HepG2 (cell line): ENCODE measurements around the gene SRI. TPM values are rescaled to one million over a fixed set of nuclear protein-coding genes. Genes with fewer than 3 reads are reported as not detected.

Source experiments
- ATAC-seq: fragments of 200-7000 bp; cut with Tn5 transposase; 3 replicates; pipeline ENCODE4 v1.9.1; 2020; ENCODE audit warnings: mild to moderate bottlenecking, moderate library complexity
- BruUV-seq: library from RNA; stranded (reverse); fragments of 400-500 nt; replicated peaks from 2 replicates; lab custom pipeline; 2021; lab: Mats Ljungman, UMichigan
- CTCF ChIA-PET: fragments of 300-600 bp; formaldehyde crosslinking; extraction: SDS; loops from one replicate; lab custom pipeline; 2021; ENCODE audit warnings: low total read pairs, inconsistent platforms, low intra/inter-chr PET ratio; lab: Yijun Ruan, JAX
- POLR2A ChIA-PET: fragments of 350-600 bp; sonication (Branson Sonifier 250); formaldehyde crosslinking; loops from one replicate; lab custom pipeline; 2020; ENCODE audit warnings: antibody characterized with exemption, inconsistent platforms; lab: Yijun Ruan, JAX
- DNase-seq: peaks from one replicate; pipeline ENCODE4 v3.0.0-alpha.2; 2015; ENCODE audit warnings: low spot score
- FAIRE-seq: peaks from 3 replicates; lab custom pipeline; 2011; peaks lifted over from hg19 to GRCh38; lab: Jason Lieb, UNC
- H2AFZ ChIP-seq: one replicate; pipeline ENCODE4 v1.6.1; 2011; ENCODE audit warnings: low read length, inconsistent platforms
- H3K27ac ChIP-seq: fragments of 300-600 bp; 3 replicates; pipeline ENCODE4 v1.8.0; 2011; ENCODE audit warnings: mixed run types, mild to moderate bottlenecking, mixed read lengths, low read length, inconsistent platforms; ENCODE audit not compliant: insufficient read depth; ENCODE audit errors: extremely low read length
- H3K27me3 ChIP-seq, 2 experiments: fragments of 200-600 bp in 1 of 2; 2 replicates in 1 of 2; 3 replicates in 1 of 2; pipeline versions ENCODE4 v1.6.0 to v1.8.0; 2011; ENCODE audit warnings: low read length in 2 of 2, mild to moderate bottlenecking in 2 of 2, moderate library complexity in 2 of 2, inconsistent platforms in 1 of 2; ENCODE audit not compliant: insufficient read depth in 2 of 2, control insufficient read depth in 1 of 2
- H3K36me3 ChIP-seq, 2 experiments: fragments of 200-600 bp in 1 of 2; replicated peaks in 1 of 2; 2 replicates in 1 of 2; 3 replicates in 1 of 2; pipeline versions ENCODE4 v1.5.1 to v1.8.0; 2011; ENCODE audit warnings: low read length in 2 of 2, inconsistent platforms in 1 of 2; ENCODE audit not compliant: insufficient read depth in 2 of 2, control insufficient read depth in 1 of 2
- H3K4me1 ChIP-seq: 2 replicates; pipeline ENCODE4 v1.5.1; 2012; ENCODE audit warnings: low read length, inconsistent platforms; ENCODE audit not compliant: insufficient read depth
- H3K4me2 ChIP-seq: 2 replicates; pipeline ENCODE4 v1.6.0; 2011; ENCODE audit warnings: low read depth, low read length, inconsistent platforms
- H3K4me3 ChIP-seq, 3 experiments: fragments of 200-600 bp in 1 of 3; sonication (generic), shearing (Covaris generic) in 1 of 3; replicated peaks in 1 of 3; 2 replicates each; pipeline ENCODE4 v1.5.1; 2011 to 2016; ENCODE audit warnings: low read length in 3 of 3, inconsistent platforms in 2 of 3, low read depth in 2 of 3, mild to moderate bottlenecking in 2 of 3, control low read depth in 1 of 3, mixed read lengths in 1 of 3; ENCODE audit not compliant: insufficient read depth in 1 of 3
- H3K79me2 ChIP-seq: one replicate; pipeline ENCODE4 v1.6.1; 2011; ENCODE audit warnings: low read length, inconsistent platforms; ENCODE audit not compliant: insufficient read depth
- H3K9ac ChIP-seq: 2 replicates; pipeline ENCODE4 v1.6.0; 2011; ENCODE audit warnings: mild to moderate bottlenecking, low read depth, low read length, inconsistent platforms; ENCODE audit not compliant: insufficient read depth
- H3K9me3 ChIP-seq: 2 replicates; pipeline ENCODE4 v1.5.1; 2012; ENCODE audit warnings: mild to moderate bottlenecking, low read length
- H4K20me1 ChIP-seq: 2 replicates; pipeline ENCODE4 v1.6.0; 2011; ENCODE audit warnings: inconsistent platforms, mild to moderate bottlenecking, low read length, moderate library complexity; ENCODE audit not compliant: insufficient read depth
- ATF7-NPFF ChIP-seq: sonication (generic); formaldehyde crosslinking; IDR thresholded peaks from 2 replicates; pipeline ENCODE4 v1.8.1; 2023; ENCODE audit warnings: mild to moderate bottlenecking, low read depth, missing genetic modification reagents, moderate library complexity
- GATAD1 ChIP-seq: IDR thresholded peaks from 2 replicates; pipeline ENCODE4 v1.6.1; 2016; ENCODE audit warnings: missing genetic modification reagents, missing compliant biosample characterization
- HOXA7 ChIP-seq: sonication (generic); formaldehyde crosslinking; IDR thresholded peaks from 2 replicates; pipeline ENCODE4 v1.8.1; 2022; ENCODE audit warnings: mild to moderate bottlenecking, missing genetic modification reagents, moderate library complexity
- SMARCC2 ChIP-seq: fragments of 450-650 bp; IDR thresholded peaks from 2 replicates; pipeline ENCODE4 v1.6.1; 2017; ENCODE audit warnings: antibody characterized with exemption, mild to moderate bottlenecking
- SMC3 ChIP-seq: IDR thresholded peaks from 2 replicates; pipeline ENCODE4 v1.6.1; 2011; ENCODE audit warnings: low read length, improper control_type of control experiment
- ZBTB38 ChIP-seq: sonication (generic); formaldehyde crosslinking; IDR thresholded peaks from 2 replicates; pipeline ENCODE4 v1.5.1; 2020; ENCODE audit warnings: mild to moderate bottlenecking, missing genetic modification reagents
- ZNF790 ChIP-seq: sonication (generic); formaldehyde crosslinking; IDR thresholded peaks from 2 replicates; pipeline ENCODE4 v1.8.0; 2022; ENCODE audit warnings: missing genetic modification reagents, mild to moderate bottlenecking, borderline replicate concordance
- ZSCAN5A ChIP-seq: sonication (generic); formaldehyde crosslinking; IDR thresholded peaks from 2 replicates; pipeline ENCODE4 v1.8.0; 2022; ENCODE audit warnings: mild to moderate bottlenecking, missing genetic modification reagents, borderline replicate concordance
- WGBS: methylation state at CpG from one replicate; pipeline ENCODE4 v1.1.6; 2017; ENCODE audit warnings: low lambda C conversion rate; 5-methylcytosine and 5-hydroxymethylcytosine counted together
- in situ Hi-C: cut with HindIII; loops from 2 replicates; pipeline ENCODE4 v1.10.0; 2017; ENCODE audit warnings: low pct_unique_long_range_greater_than_20kb; ENCODE audit not compliant: extremely low pct_ligation_motif_present
- intact Hi-C: fragments of 100-400 bp; cut with micrococcal nuclease; formaldehyde crosslinking; loops from one replicate; pipeline ENCODE4 v1.10.0; 2022; ENCODE audit not compliant: unreplicated experiment
- polyA plus RNA-seq, 8 experiments: library from polyadenylated mRNA; depleted of rRNA in 3 of 8; stranded (reverse) in 7 of 8; unstranded in 1 of 8; fragments of >200 nt; fragmentation: Illumina TruSeq in 4 of 8; extraction: Trizol in 4 of 8; gene quantifications; 2 replicates each; pipeline versions ENCODE4 v1.2.1 to v1.2.3, GENCODE V29; 2011 to 2016; ENCODE audit warnings: low read depth in 4 of 8, missing spikeins in 1 of 8, mixed read lengths in 1 of 8; ENCODE audit not compliant: insufficient read depth in 1 of 8
- total RNA-seq, 5 experiments: library from RNA; depleted of rRNA; stranded (reverse); fragments of >200 nt; fragmentation: Illumina TruSeq; extraction: Trizol; gene quantifications; 2 replicates each; pipeline ENCODE4 v1.2.3, GENCODE V29; 2016; ENCODE audit warnings: low read depth in 1 of 5
- TF ChIP-seq, protein P1 (sequence below): sonication (generic); formaldehyde crosslinking; conservative IDR thresholded peaks from 2 replicates; pipeline ENCODE4 v1.8.0; 2022; ENCODE audit warnings: mild to moderate bottlenecking, moderate library complexity, missing genetic modification reagents
- TF ChIP-seq, protein P2 (sequence below), 2 experiments: fragments of 450-650 bp in 1 of 2; sonication (generic) in 1 of 2; formaldehyde crosslinking in 1 of 2; IDR thresholded peaks; 2 replicates each; pipeline versions ENCODE4 v1.6.1 to v1.8.0; 2016 to 2022; ENCODE audit warnings: antibody characterized with exemption in 1 of 2, mild to moderate bottlenecking in 1 of 2, missing genetic modification reagents in 1 of 2
- TF ChIP-seq, protein P3 (sequence below): sonication (generic); formaldehyde crosslinking; conservative IDR thresholded peaks from 2 replicates; pipeline ENCODE4 v1.5.0; 2020; ENCODE audit warnings: missing genetic modification reagents

SRI gene
- total and polyA plus RNA-seq, 2 of the 13 experiments (the other 11 are each of a cell fraction or from before 2014, with no cell fraction given): 0.33 TPM; not detected in 1

DNA sequence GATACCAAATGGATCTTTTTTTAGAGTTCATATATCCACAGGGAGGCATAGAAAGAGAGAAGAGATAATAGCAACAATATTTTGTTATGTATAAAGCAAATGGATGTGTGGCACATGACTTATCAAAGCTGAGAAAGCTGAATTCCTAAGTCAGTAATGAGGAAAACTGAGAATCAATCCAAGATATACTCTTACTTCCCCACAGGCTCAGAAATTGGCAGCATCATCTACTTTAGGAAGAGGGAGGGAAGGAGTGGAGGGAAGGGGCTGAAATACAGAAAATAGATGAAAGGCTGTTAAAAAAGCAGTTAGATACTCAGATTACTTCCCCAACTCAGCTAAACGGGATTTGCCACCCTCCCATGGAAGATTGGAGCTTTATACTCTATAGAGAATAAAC is 63.5 kb downstream of the SRI start:
- no peaks in the 10 kb centered on the region for H3K9me3 ChIP-seq
- H3K4me1 ChIP-seq: peaks cover 4% of the 10 kb centered on the region
- in situ Hi-C loops: no loop called here
- no peak overlapping the region for H3K4me3 ChIP-seq
- intact Hi-C loops: no loop called here
- ChIA-PET CTCF (no interaction called here), POLR2A (no interaction called here)
- ATAC-seq (no peak), FAIRE-seq (no peak), DNase-seq (no peak)
- no peaks in the 10 kb centered on the region for H3K27me3 ChIP-seq
- 29% methylated on average over 1 of the region's 1 CpG for WGBS
- H2AFZ ChIP-seq: no peak overlapping the region
- no peak overlapping the region for H3K4me2 ChIP-seq
- no peaks in the 10 kb centered on the region for H3K36me3 ChIP-seq
- BruUV-seq: no TSS peak
- H3K79me2 ChIP-seq: no peaks in the 10 kb centered on the region
- no peak overlapping the region for H3K9ac ChIP-seq
- H4K20me1 ChIP-seq: no peaks in the 10 kb centered on the region
- H3K27ac ChIP-seq: no peak overlapping the region
- TF ChIP-seq HOXA7 (no peak), SMC3 (no peak), ZSCAN5A (no peak), SMARCC2 (no peak), ATF7-NPFF (no peak), GATAD1 (CRISPR knock-in tag) (no peak), ZBTB38 (no peak), ZNF790 (CRISPR knock-in tag) (no peak)
- TF ChIP-seq, protein P1, sequence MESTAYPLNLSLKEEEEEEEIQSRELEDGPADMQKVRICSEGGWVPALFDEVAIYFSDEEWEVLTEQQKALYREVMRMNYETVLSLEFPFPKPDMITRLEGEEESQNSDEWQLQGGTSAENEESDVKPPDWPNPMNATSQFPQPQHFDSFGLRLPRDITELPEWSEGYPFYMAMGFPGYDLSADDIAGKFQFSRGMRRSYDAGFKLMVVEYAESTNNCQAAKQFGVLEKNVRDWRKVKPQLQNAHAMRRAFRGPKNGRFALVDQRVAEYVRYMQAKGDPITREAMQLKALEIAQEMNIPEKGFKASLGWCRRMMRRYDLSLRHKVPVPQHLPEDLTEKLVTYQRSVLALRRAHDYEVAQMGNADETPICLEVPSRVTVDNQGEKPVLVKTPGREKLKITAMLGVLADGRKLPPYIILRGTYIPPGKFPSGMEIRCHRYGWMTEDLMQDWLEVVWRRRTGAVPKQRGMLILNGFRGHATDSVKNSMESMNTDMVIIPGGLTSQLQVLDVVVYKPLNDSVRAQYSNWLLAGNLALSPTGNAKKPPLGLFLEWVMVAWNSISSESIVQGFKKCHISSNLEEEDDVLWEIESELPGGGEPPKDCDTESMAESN: no peak
- TF ChIP-seq, protein P2, sequence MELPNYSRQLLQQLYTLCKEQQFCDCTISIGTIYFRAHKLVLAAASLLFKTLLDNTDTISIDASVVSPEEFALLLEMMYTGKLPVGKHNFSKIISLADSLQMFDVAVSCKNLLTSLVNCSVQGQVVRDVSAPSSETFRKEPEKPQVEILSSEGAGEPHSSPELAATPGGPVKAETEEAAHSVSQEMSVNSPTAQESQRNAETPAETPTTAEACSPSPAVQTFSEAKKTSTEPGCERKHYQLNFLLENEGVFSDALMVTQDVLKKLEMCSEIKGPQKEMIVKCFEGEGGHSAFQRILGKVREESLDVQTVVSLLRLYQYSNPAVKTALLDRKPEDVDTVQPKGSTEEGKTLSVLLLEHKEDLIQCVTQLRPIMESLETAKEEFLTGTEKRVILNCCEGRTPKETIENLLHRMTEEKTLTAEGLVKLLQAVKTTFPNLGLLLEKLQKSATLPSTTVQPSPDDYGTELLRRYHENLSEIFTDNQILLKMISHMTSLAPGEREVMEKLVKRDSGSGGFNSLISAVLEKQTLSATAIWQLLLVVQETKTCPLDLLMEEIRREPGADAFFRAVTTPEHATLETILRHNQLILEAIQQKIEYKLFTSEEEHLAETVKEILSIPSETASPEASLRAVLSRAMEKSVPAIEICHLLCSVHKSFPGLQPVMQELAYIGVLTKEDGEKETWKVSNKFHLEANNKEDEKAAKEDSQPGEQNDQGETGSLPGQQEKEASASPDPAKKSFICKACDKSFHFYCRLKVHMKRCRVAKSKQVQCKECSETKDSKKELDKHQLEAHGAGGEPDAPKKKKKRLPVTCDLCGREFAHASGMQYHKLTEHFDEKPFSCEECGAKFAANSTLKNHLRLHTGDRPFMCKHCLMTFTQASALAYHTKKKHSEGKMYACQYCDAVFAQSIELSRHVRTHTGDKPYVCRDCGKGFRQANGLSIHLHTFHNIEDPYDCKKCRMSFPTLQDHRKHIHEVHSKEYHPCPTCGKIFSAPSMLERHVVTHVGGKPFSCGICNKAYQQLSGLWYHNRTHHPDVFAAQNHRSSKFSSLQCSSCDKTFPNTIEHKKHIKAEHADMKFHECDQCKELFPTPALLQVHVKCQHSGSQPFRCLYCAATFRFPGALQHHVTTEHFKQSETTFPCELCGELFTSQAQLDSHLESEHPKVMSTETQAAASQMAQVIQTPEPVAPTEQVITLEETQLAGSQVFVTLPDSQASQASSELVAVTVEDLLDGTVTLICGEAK (IDR thresholded peaks at IDR 0.05): no peak
- TF ChIP-seq, protein P2 (CRISPR knock-in tag; IDR thresholded peaks at IDR 0.05): no peak
- TF ChIP-seq, protein P3, sequence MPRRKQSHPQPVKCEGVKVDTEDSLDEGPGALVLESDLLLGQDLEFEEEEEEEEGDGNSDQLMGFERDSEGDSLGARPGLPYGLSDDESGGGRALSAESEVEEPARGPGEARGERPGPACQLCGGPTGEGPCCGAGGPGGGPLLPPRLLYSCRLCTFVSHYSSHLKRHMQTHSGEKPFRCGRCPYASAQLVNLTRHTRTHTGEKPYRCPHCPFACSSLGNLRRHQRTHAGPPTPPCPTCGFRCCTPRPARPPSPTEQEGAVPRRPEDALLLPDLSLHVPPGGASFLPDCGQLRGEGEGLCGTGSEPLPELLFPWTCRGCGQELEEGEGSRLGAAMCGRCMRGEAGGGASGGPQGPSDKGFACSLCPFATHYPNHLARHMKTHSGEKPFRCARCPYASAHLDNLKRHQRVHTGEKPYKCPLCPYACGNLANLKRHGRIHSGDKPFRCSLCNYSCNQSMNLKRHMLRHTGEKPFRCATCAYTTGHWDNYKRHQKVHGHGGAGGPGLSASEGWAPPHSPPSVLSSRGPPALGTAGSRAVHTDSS: no peak
